Keratinocyte (primary cell): ENCODE data around the gene SLCO2B1. TPM values are rescaled to one million over a fixed set of nuclear protein-coding genes. Genes with fewer than 3 reads are reported as not detected.

Experiments used
- DNase-seq: peaks from one replicate; pipeline ENCODE4 v3.0.0-alpha.2; 2011; ENCODE audit warnings: low read depth, missing footprints, low spot score
- FAIRE-seq: peaks from 2 replicates; lab custom pipeline; 2011; peaks lifted over from hg19 to GRCh38; lab: Jason Lieb, UNC
- H2AFZ ChIP-seq: 2 replicates; pipeline ENCODE4 v1.6.0; 2012; ENCODE audit warnings: low read length, control low read depth, inconsistent platforms; ENCODE audit not compliant: control insufficient read depth
- H3K27ac ChIP-seq: 2 replicates; pipeline ENCODE4 v1.5.1; 2011; ENCODE audit warnings: low read length; ENCODE audit not compliant: control insufficient read depth, insufficient read depth
- H3K27me3 ChIP-seq: 3 replicates; pipeline ENCODE4 v1.6.0; 2011; ENCODE audit warnings: low read length; ENCODE audit not compliant: control insufficient read depth, insufficient read depth; ENCODE audit errors: extremely low read depth
- H3K36me3 ChIP-seq, 2 experiments: 2 replicates in 1 of 2; 3 replicates in 1 of 2; pipeline ENCODE4 v1.5.1; 2011; ENCODE audit warnings: low read length in 2 of 2, mild to moderate bottlenecking in 1 of 2; ENCODE audit not compliant: control insufficient read depth in 2 of 2, insufficient read depth in 2 of 2; ENCODE audit errors: extremely low read depth in 1 of 2
- H3K4me1 ChIP-seq: 3 replicates; pipeline ENCODE4 v1.5.1; 2011; ENCODE audit warnings: low read length; ENCODE audit not compliant: control insufficient read depth, insufficient read depth; ENCODE audit errors: extremely low read depth
- H3K4me2 ChIP-seq: 3 replicates; pipeline ENCODE4 v1.6.0; 2011; ENCODE audit warnings: low read depth, low read length; ENCODE audit not compliant: control insufficient read depth, insufficient read depth; ENCODE audit errors: extremely low read depth
- H3K4me3 ChIP-seq, 3 experiments: fragments of 200-600 bp in 1 of 3; sonication (generic) in 1 of 3; 2 replicates in 2 of 3; 3 replicates in 1 of 3; pipeline ENCODE4 v1.5.1; 2011 to 2016; ENCODE audit warnings: low read length in 3 of 3, mild to moderate bottlenecking in 3 of 3, control low read depth in 2 of 3, inconsistent platforms in 1 of 3, low read depth in 1 of 3, mixed read lengths in 1 of 3, mixed run types in 1 of 3, moderate library complexity in 1 of 3; ENCODE audit not compliant: control insufficient read depth in 2 of 3, insufficient read depth in 2 of 3; ENCODE audit errors: extremely low read depth in 1 of 3
- H3K79me2 ChIP-seq: 2 replicates; pipeline ENCODE4 v1.6.0; 2012; ENCODE audit warnings: low read length; ENCODE audit not compliant: control insufficient read depth, insufficient read depth
- H3K9ac ChIP-seq: 3 replicates; pipeline ENCODE4 v1.6.0; 2011; ENCODE audit warnings: low read length; ENCODE audit not compliant: control insufficient read depth, insufficient read depth; ENCODE audit errors: extremely low read depth
- H3K9me1 ChIP-seq: 3 replicates; pipeline ENCODE4 v1.6.0; 2011; ENCODE audit warnings: low read length; ENCODE audit not compliant: control insufficient read depth, insufficient read depth; ENCODE audit errors: extremely low read depth
- H3K9me3 ChIP-seq: 2 replicates; pipeline ENCODE4 v1.5.1; 2012; ENCODE audit warnings: low read depth, low read length; ENCODE audit not compliant: control insufficient read depth
- H4K20me1 ChIP-seq: 3 replicates; pipeline ENCODE4 v1.6.0; 2011; ENCODE audit warnings: low read length; ENCODE audit not compliant: control insufficient read depth, insufficient read depth; ENCODE audit errors: extremely low read depth
- EZH2 ChIP-seq: IDR thresholded peaks from one replicate; pipeline ENCODE4 v1.6.1; 2012; ENCODE audit warnings: inconsistent platforms, mild to moderate bottlenecking, low read length, moderate library complexity
- dilution Hi-C: fragments of 300-500 bp; cut with MboI; formaldehyde crosslinking; loops from one replicate; pipeline ENCODE4 v1.7.0; 2020; ENCODE audit warnings: low sequenced_read_pairs; ENCODE audit not compliant: extremely low pct_ligation_motif_present
- polyA plus RNA-seq, 5 experiments: library from polyadenylated mRNA; depleted of rRNA in 3 of 5; stranded (reverse) in 3 of 5; stranded (forward) in 1 of 5; unstranded in 1 of 5; fragments of >200 nt; gene quantifications; 1 replicate in 1 of 5; 2 replicates in 3 of 5; 3 replicates in 1 of 5; pipeline versions ENCODE4 v1.2.1 to v1.2.3, GENCODE V29; 2011 to 2012; ENCODE audit warnings: missing spikeins in 2 of 5, low read depth in 1 of 5, low replicate concordance in 1 of 5
- TF ChIP-seq, protein P1 (sequence below), 3 experiments: IDR thresholded peaks in 1 of 3; conservative IDR thresholded peaks in 1 of 3; optimal IDR thresholded peaks in 1 of 3; 2 replicates in 2 of 3; 3 replicates in 1 of 3; pipeline versions ENCODE3 to v1.5.1; 2011; ENCODE audit warnings: low read length in 3 of 3, mild to moderate bottlenecking in 3 of 3, moderate library complexity in 2 of 3, control low read depth in 1 of 3, inconsistent platforms in 1 of 3; ENCODE audit not compliant: insufficient read depth in 2 of 3; ENCODE audit errors: extremely low read depth in 1 of 3

SLCO2B1 gene
- polyA plus RNA-seq, 1 donor (not counting 4 experiments of a cell fraction or from before 2014, with no cell fraction given) = not detected

DNA sequence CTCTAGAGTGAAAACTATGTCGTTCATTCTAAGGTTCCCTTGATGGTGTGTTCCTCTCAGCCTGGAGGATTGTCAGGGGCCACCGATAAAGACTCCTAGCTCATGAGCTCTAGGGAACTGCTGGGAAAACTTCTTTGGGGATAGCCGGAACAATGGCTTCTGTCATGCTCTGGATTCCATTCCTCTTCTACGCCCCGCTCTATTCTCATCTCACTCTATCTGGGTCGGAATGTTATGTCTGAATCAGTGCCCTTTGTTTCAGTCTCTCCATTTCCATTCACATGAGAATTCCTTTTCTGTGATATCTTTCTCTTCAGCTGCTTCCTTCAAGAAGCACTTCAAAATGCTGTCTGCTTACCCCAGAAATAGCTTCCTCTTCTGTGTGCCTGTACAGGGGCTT lies 16.9 kb upstream of the SLCO2B1 start:
- DNase-seq (no peak), FAIRE-seq (no peak)
- Histone ChIP-seq H2AFZ (no peak overlapping the region), H3K36me3 (no peaks in the 10 kb centered on the region), H3K9ac (no peak overlapping the region), H3K79me2 (no peaks in the 10 kb centered on the region), H3K9me3 (no peaks in the 10 kb centered on the region), H3K4me1 (no peaks in the 10 kb centered on the region), H3K9me1 (no peaks in the 10 kb centered on the region), H3K27me3 (no peaks in the 10 kb centered on the region), H3K4me3 (no peak overlapping the region), H4K20me1 (no peaks in the 10 kb centered on the region), H3K27ac (no peak overlapping the region), H3K4me2 (no peak overlapping the region)
- dilution Hi-C loops = no loop called here
- TF ChIP-seq, protein P1, sequence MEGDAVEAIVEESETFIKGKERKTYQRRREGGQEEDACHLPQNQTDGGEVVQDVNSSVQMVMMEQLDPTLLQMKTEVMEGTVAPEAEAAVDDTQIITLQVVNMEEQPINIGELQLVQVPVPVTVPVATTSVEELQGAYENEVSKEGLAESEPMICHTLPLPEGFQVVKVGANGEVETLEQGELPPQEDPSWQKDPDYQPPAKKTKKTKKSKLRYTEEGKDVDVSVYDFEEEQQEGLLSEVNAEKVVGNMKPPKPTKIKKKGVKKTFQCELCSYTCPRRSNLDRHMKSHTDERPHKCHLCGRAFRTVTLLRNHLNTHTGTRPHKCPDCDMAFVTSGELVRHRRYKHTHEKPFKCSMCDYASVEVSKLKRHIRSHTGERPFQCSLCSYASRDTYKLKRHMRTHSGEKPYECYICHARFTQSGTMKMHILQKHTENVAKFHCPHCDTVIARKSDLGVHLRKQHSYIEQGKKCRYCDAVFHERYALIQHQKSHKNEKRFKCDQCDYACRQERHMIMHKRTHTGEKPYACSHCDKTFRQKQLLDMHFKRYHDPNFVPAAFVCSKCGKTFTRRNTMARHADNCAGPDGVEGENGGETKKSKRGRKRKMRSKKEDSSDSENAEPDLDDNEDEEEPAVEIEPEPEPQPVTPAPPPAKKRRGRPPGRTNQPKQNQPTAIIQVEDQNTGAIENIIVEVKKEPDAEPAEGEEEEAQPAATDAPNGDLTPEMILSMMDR (optimal IDR thresholded peaks at IDR 0.05 in 1 of 3, IDR thresholded peaks at IDR 0.05 in 1 of 3, conservative IDR thresholded peaks at IDR 0.05 in 1 of 3; ENCODE audit: extremely low read depth in 1 of 3, insufficient read depth in 2 of 3, low read length in 3 of 3) = no peak
- no peak for TF ChIP-seq EZH2

DNA sequence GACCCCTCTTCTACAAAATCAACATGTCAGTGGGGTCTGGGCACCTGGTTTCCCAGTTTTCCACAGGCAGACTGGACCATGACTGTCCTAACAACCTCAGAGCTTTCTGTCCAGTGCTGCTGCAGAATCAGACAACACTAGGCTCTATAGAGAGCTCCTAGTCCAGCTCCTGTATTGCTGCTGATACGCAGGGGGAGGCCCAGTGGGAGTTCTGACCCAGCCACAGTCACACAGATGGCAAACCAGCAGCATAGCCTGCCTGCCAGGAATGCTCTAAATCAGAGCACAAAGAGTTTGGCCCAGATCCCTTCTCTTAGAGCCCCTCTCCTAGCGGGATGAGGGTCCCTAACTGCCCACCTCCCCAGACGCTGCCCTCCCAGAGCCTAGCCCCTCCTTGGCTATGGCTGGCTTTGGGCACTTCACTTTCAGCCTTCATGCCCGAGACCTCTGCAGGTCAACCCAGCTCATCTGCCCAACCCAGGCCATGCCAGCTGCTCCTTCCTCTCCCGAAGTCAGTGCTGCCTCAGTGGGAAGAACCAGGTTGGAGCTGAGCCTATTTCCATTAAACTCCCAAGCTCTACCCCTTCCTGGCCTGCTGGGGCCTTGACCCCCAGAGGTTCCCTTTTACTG lies 15.8 kb upstream of the SLCO2B1 start:
- H3K4me2 ChIP-seq = no peak overlapping the region
- no peak overlapping the region for H2AFZ ChIP-seq
- H3K4me3 ChIP-seq = no peak overlapping the region
- DNase-seq (no peak), FAIRE-seq (no peak)
- H3K36me3 ChIP-seq = no peaks in the 10 kb centered on the region
- no peaks in the 10 kb centered on the region for H3K9me3 ChIP-seq
- dilution Hi-C loops = no loop called here
- no peak for TF ChIP-seq EZH2
- TF ChIP-seq, protein P1 (optimal IDR thresholded peaks at IDR 0.05 in 1 of 3, IDR thresholded peaks at IDR 0.05 in 1 of 3, conservative IDR thresholded peaks at IDR 0.05 in 1 of 3; ENCODE audit: extremely low read depth in 1 of 3, insufficient read depth in 2 of 3, low read length in 3 of 3) = no peak
- H3K9ac ChIP-seq = no peak overlapping the region
- H4K20me1 ChIP-seq = no peaks in the 10 kb centered on the region
- no peak overlapping the region for H3K27ac ChIP-seq
- H3K79me2 ChIP-seq = no peaks in the 10 kb centered on the region
- no peaks in the 10 kb centered on the region for H3K9me1 ChIP-seq
- H3K27me3 ChIP-seq = no peaks in the 10 kb centered on the region
- no peaks in the 10 kb centered on the region for H3K4me1 ChIP-seq
